Measurements from ENCODE around the gene BLOC1S2.
"Not testable (repeated sequence)": the region's sequence is repeated elsewhere in the genome, so short reads cannot be mapped to it uniquely, and the experiment has no call there.

BLOC1S2 gene

DNA sequence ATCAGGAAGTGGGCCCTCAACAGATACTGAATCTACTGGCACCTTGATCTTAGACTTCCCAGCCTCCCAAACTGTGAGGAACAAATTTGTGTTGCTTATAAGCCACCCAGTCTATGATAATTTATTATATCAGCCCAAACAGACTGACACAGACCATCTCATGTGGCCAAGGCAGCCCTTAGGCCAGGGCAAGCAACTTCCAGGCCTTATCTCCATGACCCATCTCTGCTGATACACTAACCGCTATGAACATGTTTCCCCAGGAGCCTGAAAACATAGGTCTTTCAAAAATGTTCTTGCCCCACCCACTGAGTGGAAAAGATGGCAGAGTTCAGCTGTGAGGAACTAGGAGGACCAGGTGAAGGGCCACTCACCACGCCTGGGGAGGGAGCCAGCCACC is 3.2 kb upstream of the BLOC1S2 start:
- DNase-seq, result no peak

GRCh38 chr10:100288196-100288595 is 1.7 kb upstream of the BLOC1S2 start:
- DNase-seq, result no peak

DNA sequence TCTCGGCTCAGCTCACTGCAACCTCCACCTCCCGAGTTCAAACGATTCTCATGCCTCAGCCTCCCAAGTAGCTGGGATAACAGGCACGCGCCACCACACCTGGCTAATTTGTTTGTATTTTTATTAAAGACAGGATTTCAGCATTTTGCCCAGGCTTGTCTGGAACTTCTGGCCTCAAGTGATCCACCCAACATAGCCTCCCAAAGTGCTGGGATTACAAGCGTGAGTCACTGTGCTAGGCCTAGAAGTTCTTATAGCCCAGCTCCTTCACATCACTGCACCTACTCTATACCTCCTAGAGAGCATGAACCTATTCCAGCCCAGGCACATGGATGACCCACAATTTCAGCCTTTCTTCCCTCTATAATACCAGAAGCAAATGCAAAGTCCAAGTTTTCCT is 1.3 kb upstream of the BLOC1S2 start:
- DNase-seq, result no peak

GRCh38 chr10:100285326-100285725 is 1.2 kb downstream of the BLOC1S2 start:
- DNase-seq, result not testable (repeated sequence)

GRCh38 chr10:100282907-100283306 is 3.6 kb downstream of the BLOC1S2 start:
- no peak for DNase-seq

DNA sequence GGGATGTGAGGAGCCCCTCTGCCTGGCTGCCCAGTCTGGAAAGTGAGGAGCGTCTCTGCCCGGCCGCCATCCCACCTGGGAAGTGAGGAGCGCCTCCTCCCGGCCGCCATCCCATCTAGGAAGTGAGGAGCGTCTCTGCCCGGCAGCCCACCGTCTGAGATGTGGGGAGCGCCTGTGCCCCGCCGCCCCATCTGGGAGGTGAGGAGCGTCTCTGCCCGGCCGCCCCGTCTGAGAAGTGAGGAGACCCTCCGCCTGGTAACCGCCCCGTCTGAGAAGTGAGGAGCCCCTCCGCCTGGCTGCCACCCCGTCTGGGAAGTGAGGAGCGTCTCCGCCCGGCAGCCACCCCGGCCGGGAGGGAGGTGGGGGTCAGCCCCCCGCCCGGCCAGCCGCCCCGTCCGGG is 9.5 kb downstream of the BLOC1S2 start:
- DNase-seq, result not testable (repeated sequence)

DNA sequence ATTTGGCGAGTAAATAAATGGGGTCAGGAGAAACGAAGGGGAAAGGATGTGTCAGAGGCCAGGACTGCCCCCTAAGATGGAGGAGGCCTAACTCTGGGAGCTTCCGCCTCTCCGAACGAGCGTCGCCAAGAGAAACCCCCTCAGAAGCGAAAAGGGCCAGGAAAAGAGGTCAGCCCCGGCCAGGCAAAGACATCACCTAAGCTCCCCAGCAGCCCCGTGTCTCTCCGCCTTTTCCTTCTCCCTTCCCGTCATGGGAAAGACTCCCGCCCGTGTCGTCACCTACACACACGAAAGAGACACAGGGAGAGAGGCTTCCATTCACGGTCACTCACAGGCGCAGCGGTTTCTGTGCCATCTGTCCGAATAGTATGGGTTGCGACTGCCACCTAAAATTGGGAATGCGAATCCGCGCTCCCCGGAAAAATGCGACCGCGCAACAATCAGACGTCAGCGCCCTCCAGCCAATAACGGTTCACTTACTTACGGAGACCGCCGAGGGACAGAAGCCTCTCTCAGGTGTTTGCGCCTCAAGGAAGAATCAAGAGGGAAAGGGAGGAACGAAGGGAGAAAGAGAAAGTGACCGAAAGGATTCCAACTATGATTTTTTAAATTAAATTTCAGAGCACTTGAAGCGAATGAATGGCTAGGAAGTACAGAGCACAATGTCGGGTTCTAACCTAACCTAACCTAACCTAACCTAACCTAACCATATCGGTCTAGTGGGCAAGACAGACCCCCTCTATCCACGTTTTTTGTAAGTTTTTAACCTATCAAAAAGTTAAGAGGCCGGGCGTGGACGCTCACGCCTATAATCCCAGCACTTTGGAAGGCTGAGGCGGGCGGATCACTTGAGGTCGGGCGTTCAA is 19.0 kb downstream of the BLOC1S2 start, which contains the start of gene CWF19L1:
CWF19L1 (minus strand) TSS at position 400 of the 866 bp plus-strand sequence; CDS start at position 355, 45 bp downstream.
- DNase-seq, result peak; percentile 73

GRCh38 chr10:100265821-100266485 is 20.5 kb downstream of the BLOC1S2 start:
- no peak for DNase-seq

DNA sequence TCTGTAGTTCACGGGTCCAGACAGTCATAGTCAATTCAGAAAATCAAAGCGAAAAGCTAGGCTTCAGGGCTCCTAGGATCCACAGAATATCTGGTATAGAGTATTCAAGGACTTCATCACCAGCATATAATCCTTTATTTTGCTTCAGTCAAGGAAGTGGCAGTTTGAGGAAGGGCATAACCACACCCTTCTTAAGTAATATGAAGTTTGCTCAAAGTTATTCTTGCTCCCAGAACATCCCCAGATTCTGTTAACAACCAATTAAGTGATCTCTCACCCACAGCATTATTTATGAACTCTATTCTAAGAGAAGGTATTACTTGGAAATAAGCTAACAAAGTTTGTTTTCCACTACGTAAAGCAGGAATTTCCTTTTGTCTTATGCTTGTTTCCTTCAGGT is 32.3 kb downstream of the BLOC1S2 start:
- no peak for DNase-seq

- DNase-seq, result no peak
These were observed 33.4 kb downstream of the BLOC1S2 start for GRCh38 chr10:100253041-100253440.

GRCh38 chr10:100248820-100249219 is 37.7 kb downstream of the BLOC1S2 start:
- no peak for DNase-seq

DNA sequence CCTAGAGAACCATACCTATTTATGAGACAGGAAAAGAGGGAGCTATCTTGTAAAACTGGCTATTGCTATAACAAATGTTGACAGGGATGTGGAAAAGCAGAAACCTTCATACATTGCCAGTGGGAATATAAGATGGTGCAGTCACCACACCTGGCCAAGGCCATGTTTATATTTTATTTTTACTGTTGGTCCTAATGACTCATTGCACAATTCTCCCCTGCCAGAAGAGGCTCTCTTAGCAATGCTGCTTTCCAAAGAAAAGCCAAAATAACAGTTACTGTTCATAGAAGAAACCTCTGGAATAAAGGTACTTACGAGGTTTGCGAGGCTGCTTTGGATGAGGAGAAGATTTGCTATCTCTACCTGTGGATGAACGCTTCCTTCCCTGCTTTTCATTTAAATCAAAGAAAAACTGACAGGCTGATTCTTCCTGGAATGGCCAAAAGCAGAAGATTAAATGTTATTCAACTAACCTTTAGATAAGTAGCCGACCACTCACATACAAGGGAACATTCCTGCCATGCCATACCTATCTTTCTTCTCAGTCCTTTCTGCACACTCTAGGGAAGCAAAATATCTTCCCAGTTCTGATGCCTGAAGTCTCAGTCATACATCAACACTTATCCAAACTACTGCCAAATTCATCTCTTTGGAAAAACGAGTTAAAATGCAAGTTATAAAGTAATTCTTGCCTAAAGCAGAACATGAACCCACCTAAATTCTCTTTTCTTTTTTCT is 40.8 kb downstream of the BLOC1S2 start:
- no peak for DNase-seq

DNA sequence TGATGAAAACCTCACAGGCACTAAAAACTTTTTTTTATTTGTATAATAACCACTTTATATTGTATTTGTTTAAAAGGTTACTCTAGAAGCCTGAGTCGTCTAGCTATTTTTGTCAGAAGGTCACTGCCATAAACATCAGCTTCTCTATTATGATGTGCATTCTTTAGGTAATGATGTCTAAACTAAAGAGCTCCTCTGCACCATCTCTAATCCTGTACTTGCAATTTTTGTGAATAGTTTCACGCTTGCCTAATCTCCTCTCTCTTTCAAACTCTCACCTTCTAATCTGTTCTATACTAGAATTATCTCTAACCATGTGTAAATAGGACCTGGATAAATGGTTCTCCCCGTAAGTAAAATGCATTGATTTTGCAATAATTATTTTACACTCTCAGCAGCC is 46.6 kb downstream of the BLOC1S2 start:
- DNase-seq, result no peak

- no peak for DNase-seq
These were observed 48.1 kb downstream of the BLOC1S2 start for GRCh38 chr10:100238429-100238828.

- DNase-seq, result no peak
These were observed 54.4 kb downstream of the BLOC1S2 start for GRCh38 chr10:100232101-100232500.

GRCh38 chr10:100229819-100230422 is 56.6 kb downstream of the BLOC1S2 start:
- DNase-seq, result no peak

- DNase-seq, result no peak
These were observed 62.6 kb downstream of the BLOC1S2 start for GRCh38 chr10:100223879-100224278.

Measured in activated CD8-positive, alpha-beta memory T cell treated with anti-CD3 and anti-CD28 coated beads, Interleukin-2, amount 50 U/mL, for 4 hours (primary cell).